HG03066 (cell line): ENCODE results near the gene AKAP12.

Source experiments
- ATAC-seq: cut with Tn5 transposase; IDR thresholded peaks from one replicate; pipeline ENCODE4 v1.9.1; 2021; ENCODE audit warnings: low read depth; ENCODE audit not compliant: unreplicated experiment

Gene AKAP12

DNA sequence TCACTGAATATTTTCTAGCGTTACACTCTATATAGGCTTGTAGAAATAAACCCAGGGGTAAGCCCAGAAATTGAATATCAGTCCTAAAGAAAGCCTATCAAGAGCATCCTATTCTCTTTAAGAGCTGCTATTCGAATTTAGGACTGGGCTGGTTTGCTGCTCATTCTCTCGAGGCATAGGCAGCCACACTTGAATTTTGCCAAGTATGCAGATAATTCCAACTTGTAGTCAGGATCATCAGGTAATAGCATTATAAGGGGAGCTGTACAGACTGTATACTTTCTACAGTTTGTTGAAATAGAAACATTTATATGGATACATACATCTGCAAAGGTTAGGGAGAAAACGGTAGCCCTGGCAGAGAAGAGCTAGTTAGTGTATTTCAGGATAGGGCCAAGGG, 153.6 kb downstream of the AKAP12 start:
- ATAC-seq: no peak

DNA sequence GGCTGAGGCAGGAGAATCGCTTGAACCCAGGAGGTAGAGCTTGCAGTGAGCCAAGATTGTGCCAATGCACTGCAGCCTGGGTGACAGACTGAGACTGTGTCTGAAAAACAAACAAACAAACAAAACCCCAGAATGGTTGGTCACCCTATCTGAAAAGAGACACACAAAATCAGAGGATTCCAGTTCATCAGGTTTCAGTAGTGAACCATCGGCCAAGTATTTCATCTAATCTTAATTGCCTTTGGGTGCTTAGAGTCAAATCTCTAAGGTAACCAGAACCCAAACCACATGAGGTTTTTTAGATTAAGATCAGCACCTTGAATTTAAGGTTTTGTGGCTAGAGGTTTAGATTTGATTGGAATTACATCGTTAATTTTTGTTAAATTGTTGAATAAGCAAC, 159.9 kb downstream of the AKAP12 start:
- no peak for ATAC-seq

DNA sequence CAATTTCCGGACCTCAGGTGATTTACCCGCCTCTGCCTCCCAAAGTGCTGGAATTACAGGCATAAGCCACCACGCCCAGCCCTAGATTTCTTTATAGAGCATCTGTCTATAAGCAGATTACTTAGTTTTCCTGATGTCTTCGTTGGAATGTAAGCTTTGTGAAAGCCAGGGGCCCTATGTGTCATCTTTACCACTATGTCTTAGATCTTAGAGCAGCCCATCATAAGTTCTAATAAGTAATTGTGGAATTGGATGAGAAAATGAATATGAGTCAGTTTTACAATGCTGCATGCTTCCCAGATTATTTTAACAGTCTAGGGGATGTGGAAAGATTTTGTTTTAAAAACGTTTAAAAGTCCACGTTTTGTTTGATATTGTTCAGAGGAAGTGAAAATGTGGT, 160.7 kb downstream of the AKAP12 start:
- no peak for ATAC-seq

DNA sequence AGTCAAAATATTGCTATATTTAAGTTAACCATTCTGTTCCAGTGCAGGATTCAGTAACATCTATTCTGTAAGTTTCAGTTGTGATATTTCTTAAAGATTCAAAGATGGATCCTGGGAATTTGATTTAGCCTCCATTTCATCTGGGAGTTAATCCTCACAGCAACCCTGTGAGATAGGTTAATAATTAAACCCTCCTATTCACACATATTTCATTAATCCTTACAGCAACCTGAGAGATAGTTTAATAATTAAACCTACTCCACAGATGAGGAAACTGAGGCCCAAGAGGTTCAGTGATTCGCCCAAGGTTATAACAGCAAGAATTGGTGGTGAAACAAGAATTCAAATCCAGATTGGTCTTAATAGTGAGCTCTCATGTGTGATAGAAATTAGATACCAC, 162.5 kb downstream of the AKAP12 start:
- ATAC-seq: no peak

DNA sequence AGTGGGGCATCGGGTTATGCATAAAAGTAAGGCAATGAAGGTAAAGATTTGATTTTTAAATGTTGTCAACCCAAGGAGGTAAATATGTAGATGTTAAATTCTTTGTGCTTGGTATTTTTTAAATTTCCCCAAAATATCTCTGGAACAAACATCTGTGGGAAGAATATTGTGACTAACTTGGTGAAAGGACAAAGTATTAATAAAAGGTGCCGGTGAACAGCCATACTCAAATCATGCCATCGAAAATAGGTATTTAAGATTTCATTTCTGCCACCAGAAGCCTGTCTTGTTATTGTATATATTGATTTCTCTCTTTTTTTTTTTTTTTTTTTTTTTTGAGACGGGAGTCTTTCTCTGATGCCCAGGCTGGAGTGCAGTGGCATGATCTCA, 164.1 kb downstream of the AKAP12 start:
- no peak for ATAC-seq
